Purkinje cell (primary cell): ENCODE measurements around the gene LDLRAD2. TPM values are rescaled to one million over a fixed set of nuclear protein-coding genes. Genes with fewer than 3 reads are reported as not detected.

ENCODE experiments used
- polyA plus RNA-seq: library from polyadenylated mRNA; unstranded; fragments of >200 nt; fragmentation: Nextera tagmentation; gene quantifications from 2 replicates; pipeline ENCODE4 v1.2.1, GENCODE V29; 2014

The LDLRAD2 gene, protein sequence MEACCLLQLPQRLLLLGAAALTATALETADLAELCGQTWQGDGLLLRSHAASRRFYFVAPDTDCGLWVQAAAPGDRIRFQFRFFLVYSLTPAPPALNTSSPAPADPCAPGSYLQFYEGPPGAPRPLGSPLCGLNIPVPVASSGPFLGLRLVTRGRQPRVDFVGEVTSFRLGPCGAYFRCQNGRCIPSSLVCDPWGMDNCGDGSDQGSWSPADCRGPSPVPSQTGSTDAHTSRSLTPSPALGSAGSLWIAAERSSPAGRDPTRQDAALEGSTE
- polyA plus RNA-seq, result 0.27 TPM in 1 of 2 replicates, not detected in the other

GRCh38 chr1:21811875-21812305, at the start of gene LDLRAD2:
LDLRAD2 (plus strand) TSS chr1:21812265; CDS start chr1:21812452, 187 bp downstream.

DNA sequence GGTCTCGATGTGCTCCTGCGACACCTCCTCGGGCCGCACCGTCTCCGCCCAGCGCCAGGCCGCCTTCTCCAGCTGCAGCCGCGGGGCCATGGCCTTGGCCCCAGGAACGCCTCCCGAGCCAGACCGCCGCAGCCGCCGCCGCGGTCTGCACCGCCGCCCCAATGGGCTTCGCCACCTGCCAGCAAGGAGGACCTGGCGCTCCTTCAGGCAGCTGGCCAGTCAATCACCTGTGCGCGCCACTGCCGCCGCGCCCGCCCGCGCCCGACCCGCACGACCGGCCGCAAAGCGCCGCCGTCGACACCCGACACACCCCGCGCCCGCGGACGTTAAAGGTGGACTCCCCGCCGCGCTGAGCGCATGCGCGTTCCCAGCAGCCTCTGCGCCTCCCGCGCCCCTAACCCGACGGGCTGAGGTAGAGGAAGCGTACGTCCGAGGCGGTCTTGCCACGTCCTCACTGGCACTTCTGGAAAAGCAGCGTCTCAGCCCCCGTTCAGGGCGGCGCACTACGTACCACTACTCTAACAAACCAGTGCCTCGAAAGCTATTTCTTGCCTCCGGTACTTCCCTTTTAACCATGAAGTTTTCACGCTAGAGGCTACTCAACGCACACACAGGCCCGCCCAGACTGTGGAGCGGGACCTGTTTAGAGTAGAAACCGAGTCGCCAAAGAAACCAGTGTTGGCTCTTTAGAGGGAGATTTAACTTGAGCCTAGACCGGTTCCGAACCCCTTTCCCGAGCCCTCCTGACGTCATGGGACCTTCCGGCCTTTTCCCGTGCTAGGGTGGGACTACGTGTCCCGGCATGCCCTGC, 29.0 kb upstream of the LDLRAD2 start, which contains the start of gene USP48:
USP48 (minus strand) TSS at position 282 of the 811 bp plus-strand sequence; CDS start at position 90, 192 bp downstream.

Other genes with a start within 250 kb of the LDLRAD2 start
- gene RAP1GAP, start 142.9 kb upstream of the LDLRAD2 start, polyA plus RNA-seq, result 6.6 and 9.3 TPM in 2 replicates
- gene USP48, start 29.1 kb upstream of the LDLRAD2 start, polyA plus RNA-seq, result 21.5 and 37.5 TPM in 2 replicates
- gene HSPG2, start 125.0 kb downstream of the LDLRAD2 start, polyA plus RNA-seq, result not detected in 2 replicates
- not detected in 2 replicates for gene CELA3B, start 164.8 kb downstream of the LDLRAD2 start, polyA plus RNA-seq
- gene CELA3A, start 189.4 kb downstream of the LDLRAD2 start, polyA plus RNA-seq, result not detected in 2 replicates
- gene CDC42, start 240.4 kb downstream of the LDLRAD2 start, polyA plus RNA-seq, result 300 and 412 TPM in 2 replicates